Subcutaneous adipose tissue (tissue), 4 donors: Measurements from ENCODE around the gene ZNF107. TPM values are rescaled to one million over a fixed set of nuclear protein-coding genes. Genes with fewer than 3 reads are reported as not detected.

Experiments
- total RNA-seq, 4 donors: library from RNA; depleted of rRNA; stranded (reverse); fragments of >200 nt; gene quantifications; one replicate each; pipeline ENCODE4 v1.1.0, GENCODE V29; 2016
- TF ChIP-seq, protein P1 (sequence below): fragments of 450-650 bp; IDR thresholded peaks from one replicate; pipeline ENCODE4 v1.5.1; 2016; ENCODE audit warnings: low read depth, mild to moderate bottlenecking, control low read depth, antibody characterized with exemption, moderate library complexity

ZNF107 gene
- total RNA-seq: 1 to 10 TPM; 3.9 to 9.5 (median 4.3) TPM

DNA sequence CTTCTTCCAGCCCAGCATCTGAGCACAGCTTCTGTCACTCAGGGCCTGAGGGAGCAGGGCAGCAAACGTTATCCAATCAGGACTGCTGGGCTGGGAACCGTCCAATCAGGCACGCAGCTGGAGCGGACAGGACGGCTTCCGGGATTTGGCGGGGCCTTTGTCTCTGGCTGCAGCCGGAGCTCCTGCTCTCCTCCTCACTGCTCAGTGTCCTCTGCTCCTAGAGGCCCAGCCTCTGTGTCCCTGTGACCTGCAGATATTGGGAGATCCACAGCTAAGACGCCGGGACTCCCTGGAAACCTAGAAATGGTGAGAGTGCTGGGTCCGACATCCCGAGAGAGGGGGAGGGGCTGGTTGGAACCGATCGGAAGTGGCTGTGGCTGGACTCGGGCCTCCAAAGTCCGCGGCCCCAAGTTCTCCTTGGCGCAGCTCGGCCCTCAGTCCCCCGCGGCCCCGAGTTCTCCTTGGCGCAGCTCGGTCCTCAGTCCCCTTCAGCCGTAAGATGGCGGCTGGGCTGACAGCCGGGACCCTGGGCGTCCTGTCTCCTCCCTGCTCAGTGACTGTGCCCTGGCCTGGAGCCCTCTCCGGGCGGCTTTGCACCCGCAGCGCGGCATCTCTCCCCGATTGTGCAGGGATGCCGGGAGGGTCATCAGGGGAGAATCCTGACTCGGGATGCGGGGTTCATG lies at the start of gene ZNF107:
Gene ZNF107, plus strand, starts transcription at position 154 of the 683 bp plus-strand sequence. Its CDS starts 150 bp downstream, at position 304.
- TF ChIP-seq, protein P1, sequence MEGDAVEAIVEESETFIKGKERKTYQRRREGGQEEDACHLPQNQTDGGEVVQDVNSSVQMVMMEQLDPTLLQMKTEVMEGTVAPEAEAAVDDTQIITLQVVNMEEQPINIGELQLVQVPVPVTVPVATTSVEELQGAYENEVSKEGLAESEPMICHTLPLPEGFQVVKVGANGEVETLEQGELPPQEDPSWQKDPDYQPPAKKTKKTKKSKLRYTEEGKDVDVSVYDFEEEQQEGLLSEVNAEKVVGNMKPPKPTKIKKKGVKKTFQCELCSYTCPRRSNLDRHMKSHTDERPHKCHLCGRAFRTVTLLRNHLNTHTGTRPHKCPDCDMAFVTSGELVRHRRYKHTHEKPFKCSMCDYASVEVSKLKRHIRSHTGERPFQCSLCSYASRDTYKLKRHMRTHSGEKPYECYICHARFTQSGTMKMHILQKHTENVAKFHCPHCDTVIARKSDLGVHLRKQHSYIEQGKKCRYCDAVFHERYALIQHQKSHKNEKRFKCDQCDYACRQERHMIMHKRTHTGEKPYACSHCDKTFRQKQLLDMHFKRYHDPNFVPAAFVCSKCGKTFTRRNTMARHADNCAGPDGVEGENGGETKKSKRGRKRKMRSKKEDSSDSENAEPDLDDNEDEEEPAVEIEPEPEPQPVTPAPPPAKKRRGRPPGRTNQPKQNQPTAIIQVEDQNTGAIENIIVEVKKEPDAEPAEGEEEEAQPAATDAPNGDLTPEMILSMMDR: no peak

DNA sequence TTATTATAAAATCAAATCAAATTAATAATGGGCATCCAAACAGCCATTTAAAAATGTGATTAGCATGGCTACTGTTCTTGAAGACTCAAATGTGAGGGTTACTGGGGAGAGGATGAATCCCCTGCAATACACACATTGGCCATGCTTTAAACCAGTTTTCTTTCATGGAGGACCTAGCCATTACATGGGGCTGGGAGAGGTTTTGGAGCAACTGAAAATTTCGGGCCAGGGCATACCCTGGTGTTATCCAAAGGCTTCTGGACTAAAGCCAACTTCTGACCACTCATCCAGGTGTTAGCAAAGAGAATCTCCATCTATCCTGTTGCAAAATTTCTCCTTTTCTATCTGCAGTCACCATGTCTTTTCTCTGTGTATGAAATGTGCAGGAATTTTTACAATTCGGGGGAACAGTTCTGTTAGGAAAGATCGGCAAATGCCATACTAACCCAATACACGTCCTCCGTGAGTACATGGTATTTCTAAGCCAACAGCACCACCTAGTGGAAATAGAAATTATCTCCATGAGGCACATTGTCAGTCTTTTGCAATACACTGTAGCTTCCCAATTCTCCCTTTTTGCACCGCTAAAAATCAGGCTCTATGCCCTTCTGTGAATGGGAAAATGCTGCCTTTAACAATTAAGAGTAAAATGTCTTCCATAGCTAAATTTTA lies 47.0 kb upstream of the ZNF107 start:
- TF ChIP-seq, protein P1: no peak

DNA sequence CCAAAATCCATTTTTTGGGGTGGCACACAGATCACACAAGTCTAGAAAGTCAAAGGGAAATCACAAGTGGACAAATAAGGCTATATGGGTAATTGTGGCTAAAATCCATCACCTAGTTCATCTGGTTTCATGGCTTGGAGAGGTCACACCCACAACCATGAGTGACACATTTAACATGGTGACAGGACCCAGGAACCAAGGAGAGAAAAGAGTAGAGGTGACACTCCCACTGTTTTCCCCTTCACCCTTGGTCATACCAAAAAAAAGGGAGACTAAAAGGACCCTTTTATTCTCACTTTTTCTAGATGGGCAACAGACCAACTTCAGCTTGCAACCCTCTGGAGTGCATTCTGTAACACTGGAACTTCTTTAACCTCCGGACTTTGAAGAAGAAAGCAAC lies 46.2 kb upstream of the ZNF107 start:
- TF ChIP-seq, protein P1: no peak

DNA sequence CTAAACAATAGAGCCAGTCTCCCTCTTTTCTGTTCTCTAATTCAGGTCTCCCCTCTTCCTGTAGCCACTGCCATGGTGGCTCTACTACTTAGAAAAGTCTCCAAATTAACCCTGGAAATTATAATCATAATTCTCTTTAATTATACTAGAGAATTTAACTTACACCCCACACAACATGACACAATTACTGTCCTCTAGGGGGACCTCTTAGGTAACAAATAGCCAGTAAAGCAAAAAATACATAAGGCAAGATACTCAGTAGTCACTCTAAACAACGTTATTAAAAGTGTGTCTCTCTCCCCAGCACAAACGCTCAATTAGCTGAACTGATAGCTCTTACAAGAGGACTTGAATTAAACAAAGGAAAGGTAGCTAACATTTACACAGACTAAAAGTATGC lies 44.3 kb upstream of the ZNF107 start:
- TF ChIP-seq, protein P1: no peak

DNA sequence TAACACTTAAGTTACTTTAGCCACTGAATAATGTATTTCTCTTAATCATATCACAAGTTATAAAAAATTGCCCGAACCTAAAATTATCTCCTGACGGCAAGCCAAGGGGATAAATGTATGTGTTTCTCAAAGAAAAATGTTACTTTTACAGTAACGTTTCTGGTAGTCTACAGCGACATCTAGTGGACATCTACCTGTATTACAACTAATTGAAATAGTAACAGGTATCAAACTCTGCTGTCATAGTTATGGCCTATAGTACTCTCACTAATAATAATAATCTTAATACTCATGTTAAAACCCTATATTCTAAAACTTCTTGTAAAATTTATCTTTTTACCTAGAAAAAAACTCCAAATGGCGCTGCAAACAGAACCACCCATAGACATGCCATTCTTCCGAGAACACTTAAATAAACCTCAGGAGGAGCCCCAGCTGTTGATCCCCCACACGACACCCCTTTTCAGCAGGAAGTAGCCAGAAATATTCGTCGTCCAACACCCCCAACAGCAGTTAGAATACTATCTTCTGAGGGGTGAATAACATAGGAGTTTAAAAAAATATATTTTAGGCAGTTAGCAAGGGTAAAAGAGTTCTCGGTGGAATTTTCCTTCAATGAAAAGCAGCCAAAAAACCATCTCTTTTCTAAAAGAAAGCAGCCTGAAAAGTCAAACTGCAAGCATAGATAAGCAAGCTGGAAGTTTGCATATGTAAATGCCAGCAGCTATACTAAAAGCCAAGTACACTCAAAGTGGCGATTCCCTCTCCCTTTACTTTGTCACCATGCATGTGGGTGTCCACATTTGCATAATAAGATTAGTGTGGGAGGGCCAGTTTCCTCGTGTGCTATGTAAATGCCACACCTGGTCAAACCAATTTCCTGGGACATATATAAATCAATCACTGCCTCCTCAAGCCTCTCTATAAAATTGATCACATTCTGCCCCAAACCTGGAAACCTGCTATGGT lies 40.5 kb upstream of the ZNF107 start:
- TF ChIP-seq, protein P1: no peak

DNA sequence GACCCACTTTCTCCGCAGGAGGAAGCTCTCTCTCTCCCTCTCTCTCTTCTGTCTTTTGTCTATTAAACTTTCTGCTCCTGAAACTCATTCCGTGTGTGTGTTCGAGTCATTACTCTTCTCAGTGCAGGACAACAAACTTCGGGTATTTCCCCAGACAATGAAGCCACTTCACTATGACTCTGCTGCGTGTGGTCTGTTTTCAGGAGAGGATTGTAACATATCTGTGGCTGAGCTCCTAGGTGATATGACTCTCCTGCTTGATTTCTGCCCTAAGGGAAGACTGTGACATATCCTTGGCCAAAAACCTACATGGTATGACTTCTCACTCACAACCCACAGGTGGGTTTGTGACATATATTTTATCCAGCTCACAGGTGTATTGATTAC lies 39.9 kb upstream of the ZNF107 start:
- TF ChIP-seq, protein P1: no peak

DNA sequence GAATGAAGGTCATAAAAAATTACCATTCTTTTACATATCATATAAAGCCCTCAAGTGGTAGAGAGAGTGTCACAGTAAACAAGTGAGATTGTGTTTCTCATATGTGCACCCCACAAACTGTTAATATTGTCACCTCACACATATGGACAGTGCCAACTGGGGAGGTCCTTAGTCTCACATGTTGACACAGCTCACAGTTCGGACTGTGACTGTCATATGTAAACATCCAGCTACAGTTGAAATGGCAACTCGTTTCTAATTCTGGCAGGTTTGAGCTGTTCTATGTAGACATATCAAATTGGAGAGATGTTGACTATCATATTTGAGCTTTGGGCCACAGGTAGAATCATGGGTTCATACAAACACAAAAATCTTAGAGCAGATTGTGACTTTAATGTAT lies 39.4 kb upstream of the ZNF107 start:
- TF ChIP-seq, protein P1: no peak
